ENCODE measurements around the gene NOL6.

NOL6 gene

DNA sequence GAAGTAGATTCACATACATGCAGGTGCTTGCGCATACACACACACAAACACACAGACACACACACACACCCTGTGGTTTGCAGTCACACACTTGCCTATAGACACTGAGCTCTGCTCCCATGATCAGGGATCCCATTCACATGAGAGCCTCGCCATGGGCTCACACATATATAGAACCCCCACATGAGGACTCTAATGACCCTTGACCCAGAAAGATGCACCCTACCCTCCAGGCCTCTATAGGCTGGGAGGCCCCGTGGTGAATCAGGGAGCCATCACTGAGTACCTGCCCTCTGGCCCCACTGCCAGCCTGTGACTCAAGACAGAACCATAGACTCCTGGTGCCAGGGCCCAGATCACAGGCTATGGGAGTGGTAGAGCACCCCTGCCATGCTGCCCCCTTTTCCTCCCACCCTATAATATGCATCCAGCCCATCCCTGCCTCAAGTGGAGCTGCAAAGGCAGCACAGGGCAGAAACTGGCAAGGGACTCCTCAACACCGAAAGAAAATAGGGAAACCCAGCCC, 23.0 kb downstream of the NOL6 start:
- DNase-seq = no peak

DNA sequence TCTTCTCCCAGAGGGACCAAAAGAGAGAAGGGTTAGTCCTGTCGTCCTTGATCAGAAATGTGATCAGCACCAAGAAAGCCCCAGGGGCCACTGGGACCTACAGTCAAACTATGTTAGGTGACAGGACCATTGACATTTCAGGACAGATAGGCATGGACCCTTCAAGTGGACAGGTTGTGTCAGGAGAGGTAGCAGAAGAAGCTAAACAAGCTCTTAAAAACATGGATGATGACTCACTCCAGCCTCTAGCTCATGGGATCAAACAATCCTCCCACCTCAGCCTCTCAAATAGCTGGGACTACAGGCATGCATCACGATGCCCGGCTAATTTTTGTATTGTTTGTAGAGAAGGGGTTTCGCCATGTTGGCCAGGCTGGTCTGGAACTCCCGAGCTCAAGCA, 24.0 kb downstream of the NOL6 start:
- no peak for DNase-seq

- DNase-seq = no peak
Observed at GRCh38 chr9:33447799-33448553, 25.7 kb downstream of the NOL6 start.

DNA sequence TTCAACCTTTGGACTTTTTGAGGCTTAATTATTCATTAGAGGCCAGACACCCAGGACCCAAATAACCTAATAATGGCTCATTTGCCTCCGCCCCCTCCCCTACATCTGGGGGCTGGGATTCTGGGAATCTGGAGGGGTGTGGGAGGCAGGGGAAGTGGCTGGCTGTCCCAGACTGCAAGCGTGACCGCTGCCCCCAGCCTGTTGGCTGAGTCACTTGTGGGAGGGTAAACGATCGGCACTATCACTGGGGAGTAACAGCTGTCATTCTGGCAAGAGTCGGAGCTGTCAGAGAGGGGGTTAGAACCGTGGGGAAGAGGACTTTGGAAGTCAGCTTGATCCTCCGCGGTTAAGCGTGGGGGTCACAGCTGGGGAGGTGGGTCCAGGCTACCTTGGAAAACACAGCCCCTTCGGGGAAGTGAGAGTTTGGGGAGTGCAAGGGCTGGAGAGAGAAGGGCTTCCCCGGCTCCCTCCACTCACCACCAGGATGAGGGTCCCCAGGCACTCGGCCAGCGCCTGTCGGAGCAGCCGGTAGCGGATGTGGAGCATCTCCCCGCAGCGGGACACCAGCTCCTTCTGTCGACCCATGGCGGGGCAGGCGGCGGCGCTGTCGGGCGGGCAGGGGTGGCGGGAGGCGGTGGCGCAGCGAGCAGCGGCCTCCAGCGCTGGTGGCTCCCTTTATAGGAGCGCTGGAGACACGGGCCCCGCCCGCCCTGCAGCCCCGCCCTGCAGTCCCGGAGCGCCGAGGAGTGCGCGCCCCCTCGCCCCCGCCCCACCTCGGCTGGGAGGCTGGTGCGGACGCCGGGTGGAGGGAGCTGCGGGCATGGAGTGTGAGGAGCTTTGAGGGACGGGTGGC, 26.6 kb downstream of the NOL6 start, which contains the start of gene AQP3:
AQP3 (minus strand) TSS at position 648 of the 853 bp plus-strand sequence; CDS start at position 585, 63 bp downstream.
- peak; percentile 86 for DNase-seq

GRCh38 chr9:33446240-33446945, 27.3 kb downstream of the NOL6 start:
- DNase-seq = peak; percentile 48

- peak; percentile 84 for DNase-seq
Observed at GRCh38 chr9:33445389-33446239, 28.1 kb downstream of the NOL6 start.

DNA sequence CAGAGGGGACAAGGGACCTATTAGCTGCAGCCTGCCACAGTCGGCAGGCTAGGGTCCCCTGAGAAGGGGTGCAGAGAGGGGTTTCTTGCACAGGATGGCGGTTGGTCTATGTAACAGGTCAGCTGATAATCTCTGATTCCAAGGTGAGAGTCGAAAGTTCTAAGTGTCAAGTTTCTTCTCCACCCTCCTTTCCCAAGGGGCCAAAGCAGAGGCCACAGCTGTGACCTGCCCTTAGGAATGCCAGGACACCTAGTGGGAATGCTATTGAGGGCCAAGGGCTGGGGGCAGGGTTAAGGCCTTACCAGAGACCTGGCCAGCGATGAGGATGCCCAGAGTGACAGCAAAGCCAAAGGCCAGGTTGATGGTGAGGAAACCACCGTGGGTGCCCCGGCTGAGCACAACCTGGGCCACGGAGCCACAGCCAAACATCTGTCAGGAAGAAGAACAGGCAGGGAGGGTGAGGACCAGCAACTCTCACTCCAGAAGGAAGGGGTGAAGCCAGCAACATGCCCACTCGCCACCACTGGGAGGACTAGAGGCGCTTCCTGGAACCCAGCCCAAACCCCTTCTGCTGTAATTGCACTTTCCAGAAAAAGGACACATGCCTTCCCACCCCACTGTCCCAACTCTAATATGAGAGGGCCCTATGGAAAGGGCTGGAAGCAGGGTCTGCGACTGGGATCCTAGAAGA, 30.1 kb downstream of the NOL6 start:
- DNase-seq = peak; percentile 16

- DNase-seq = no peak
Observed at GRCh38 chr9:33443047-33443446, 30.7 kb downstream of the NOL6 start.

DNA sequence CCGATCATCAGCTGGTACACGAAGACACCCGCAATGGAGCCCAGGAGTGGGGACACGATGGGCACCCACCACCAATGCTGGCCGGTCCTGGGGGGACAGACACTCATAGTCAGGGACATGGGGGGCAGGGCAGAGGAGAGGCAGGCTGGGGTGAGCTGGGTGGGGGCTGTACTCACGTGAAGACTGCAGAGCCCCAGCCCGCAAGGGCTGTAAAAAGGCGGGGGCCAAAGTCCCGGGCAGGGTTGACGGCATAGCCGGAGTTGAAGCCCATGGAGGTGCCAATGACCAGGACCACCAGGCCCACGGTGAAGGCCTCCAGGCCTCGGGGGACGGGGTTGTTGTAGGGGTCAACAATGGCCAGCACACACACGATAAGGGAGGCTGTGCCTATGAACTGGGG, 31.6 kb downstream of the NOL6 start:
- DNase-seq = no peak

GRCh38 chr9:33440609-33441008, 33.1 kb downstream of the NOL6 start:
- DNase-seq = no peak

- DNase-seq = no peak
Observed at GRCh38 chr9:33440204-33440603, 33.5 kb downstream of the NOL6 start.

DNA sequence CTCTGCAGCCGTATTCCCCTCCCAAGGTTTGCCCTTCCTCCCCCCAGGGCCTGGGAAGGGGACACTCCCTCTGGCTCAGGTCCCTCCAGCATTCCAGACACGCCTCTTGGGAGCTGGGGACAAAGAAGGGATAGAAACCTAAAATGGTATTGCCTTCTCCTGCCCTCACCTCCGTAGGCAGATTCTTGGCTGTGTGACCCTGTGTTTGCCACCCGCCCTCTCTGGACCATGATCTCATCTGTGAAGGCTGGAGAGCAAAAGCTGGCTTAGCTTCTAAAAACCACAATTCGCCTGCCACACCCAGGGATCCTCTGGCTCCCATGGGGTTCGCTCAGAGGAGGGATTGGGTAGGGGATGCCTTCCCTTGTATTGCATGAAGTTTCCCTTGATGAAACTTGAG, 34.0 kb downstream of the NOL6 start:
- no peak for DNase-seq

- DNase-seq = no peak
Observed at GRCh38 chr9:33438926-33439680, 34.6 kb downstream of the NOL6 start.

DNA sequence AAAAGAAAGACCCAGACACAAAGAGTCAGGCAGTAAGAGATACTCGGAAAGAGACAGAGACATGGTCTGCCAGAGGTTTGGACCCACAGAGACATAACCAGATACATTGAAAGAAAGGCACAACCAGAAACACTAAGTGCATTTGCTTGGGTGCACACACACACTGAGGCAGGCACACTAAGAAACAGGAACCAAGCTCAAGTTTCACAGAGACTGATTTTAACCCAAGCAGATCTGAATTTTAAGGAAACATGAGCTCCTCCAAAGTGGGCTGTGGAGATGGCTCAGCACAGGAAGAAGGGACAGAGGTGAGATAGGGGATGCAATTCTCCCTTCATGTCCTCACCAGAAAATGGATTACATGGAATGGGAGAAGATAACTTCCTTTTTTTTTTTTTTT, 35.8 kb downstream of the NOL6 start:
- no peak for DNase-seq

- peak; percentile 70 for DNase-seq
Observed at GRCh38 chr9:33437205-33437604, 36.5 kb downstream of the NOL6 start.

DNA sequence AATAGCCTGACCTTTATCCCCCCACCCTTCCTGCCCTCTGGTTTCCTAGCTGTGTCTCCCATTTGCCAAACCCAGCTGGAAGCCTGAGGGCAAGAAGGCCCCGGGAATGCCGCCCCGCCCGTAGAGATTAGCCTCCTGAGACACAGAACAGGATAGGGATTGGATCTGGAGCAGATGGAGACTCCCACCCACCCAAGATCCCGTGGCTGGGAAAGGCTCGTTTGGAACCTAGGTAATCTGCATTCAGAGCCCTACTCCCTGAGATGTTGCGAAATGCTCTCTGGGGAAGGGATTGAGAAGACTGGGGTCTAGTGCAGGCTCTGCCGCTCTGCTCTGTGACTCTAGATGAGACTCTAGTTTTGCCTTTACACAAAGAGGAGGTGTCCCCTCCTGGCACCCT, 37.3 kb downstream of the NOL6 start:
- DNase-seq = no peak

- no peak for DNase-seq
Observed at GRCh38 chr9:33435821-33436277, 37.9 kb downstream of the NOL6 start.

DNA sequence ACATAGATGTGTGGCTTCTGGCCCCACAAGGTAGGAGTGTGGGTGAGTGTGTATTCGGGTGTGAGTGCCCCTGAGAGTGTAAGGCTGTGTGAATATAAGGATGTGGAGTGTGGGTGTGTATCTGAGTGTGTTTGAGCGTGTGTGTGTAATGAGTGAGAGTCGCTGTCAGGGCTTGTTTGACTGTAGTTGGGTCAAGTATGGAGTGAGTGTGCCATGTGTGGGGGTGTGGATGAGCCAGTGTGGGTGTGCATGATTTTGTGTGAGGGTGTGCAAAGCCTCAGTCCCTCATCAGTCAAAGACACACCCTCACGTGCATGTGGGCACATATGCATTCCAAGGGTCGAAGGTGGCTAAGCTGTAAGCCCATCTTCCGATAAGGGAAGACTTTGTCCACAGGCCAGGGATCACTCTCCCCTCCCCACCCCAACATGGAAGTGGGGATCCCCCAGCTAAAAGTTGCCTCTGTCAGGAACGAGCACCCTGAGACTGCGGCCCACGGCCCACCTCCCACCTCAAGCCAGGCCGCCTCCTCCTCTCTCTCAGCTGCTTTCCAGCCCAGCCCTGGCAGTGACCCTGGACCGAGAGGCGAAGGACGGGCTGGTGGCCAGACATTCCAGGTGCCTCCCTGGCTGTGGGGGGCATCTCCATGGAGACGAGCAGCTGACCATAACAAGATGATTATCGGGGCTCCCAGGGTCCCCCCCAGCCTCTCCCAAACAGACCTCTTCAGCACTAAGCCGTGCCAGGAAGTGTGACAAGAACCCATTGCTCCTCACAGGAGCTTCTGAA, 39.2 kb downstream of the NOL6 start:
- DNase-seq = no peak

DNA sequence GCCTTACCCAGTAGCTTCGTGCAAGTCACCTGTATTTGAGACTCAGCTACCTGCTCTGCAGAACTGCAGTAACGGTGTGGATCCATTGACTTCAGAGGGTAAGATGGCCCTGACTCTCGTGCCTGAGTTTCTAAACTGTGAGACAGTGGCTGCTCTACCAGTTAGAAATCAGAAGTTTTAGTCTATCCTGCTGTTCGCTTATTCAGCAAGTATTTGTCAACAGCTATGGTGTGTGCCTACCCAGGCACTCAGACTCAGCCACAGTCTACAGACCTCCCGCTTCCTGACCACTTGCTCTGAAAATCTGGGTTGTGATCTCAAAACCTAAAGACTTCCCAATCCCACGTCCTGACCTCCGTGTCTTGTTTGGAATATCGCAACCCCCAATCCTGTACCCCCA, 39.9 kb downstream of the NOL6 start:
- DNase-seq = no peak

DNA sequence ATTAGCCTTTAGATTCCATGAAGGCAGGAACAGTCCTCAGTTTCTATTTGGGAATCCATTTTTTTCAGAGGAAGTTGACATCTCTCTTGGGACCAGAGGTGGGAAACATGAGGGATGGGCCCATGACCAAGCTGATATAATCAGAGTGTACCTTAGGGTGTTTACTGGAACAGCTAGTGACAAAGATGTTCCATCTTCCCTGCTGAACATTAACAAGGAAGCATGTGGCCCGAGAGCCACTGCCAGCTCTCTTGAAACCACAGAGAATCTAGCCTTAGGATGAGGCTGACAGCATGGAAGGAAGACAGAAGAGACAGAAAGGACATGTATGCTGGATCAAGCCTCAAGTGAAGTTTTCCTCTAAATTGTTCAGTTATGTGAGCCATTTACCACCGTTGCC, 42.3 kb downstream of the NOL6 start:
- DNase-seq = no peak

All from hematopoietic multipotent progenitor cell treated with erythropoietin and hydrocortisone succinate and interleukin-3 and kit ligand, for 8 days (in vitro differentiated cells).